ENCODE data around the gene MYT1.

DNA sequence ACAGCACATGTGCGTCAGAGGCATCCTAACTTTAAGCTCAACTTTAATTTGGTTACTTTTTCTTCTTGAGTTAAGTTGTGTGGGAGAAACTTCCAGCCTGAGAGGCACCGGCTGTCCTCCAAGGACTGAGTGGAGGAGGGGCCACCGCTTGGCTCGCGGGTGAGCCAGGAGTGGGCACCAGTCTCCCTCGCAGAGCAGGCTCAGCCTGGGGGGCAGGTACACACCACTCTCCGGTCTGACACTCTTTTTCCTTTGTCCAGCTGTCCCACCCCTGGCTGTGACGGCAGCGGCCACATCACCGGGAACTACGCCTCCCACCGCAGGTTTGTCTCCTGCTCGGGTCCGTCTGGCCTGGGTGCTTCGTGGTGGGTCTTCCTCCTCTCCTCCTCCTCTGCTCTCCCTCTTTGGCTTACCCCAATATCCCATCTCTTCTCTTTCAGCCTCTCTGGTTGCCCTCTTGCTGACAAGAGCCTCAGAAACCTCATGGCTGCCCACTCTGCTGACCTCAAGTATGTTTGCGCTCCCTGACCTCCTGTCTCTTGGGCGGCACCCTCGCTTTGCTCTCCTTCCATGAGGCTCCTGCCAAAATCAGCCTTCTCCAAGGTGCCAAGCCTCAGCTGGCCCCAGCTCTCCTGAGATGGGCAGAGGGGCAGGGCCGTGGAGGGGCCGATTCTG, 58.7 kb downstream of the MYT1 start:
- TF ChIP-seq, protein P1, sequence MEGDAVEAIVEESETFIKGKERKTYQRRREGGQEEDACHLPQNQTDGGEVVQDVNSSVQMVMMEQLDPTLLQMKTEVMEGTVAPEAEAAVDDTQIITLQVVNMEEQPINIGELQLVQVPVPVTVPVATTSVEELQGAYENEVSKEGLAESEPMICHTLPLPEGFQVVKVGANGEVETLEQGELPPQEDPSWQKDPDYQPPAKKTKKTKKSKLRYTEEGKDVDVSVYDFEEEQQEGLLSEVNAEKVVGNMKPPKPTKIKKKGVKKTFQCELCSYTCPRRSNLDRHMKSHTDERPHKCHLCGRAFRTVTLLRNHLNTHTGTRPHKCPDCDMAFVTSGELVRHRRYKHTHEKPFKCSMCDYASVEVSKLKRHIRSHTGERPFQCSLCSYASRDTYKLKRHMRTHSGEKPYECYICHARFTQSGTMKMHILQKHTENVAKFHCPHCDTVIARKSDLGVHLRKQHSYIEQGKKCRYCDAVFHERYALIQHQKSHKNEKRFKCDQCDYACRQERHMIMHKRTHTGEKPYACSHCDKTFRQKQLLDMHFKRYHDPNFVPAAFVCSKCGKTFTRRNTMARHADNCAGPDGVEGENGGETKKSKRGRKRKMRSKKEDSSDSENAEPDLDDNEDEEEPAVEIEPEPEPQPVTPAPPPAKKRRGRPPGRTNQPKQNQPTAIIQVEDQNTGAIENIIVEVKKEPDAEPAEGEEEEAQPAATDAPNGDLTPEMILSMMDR (conservative IDR thresholded peaks at IDR 0.05 in 1 of 2, IDR thresholded peaks at IDR 0.05 in 1 of 2; ENCODE audit: low read depth in 1 of 2, low read length in 2 of 2): no peak
- TF ChIP-seq EZH2 (IDR thresholded peaks at IDR 0.05; ENCODE audit: low read length, missing control alignments): no peak
